ENCODE data around the gene KSR1. TPM values are rescaled to one million over a fixed set of nuclear protein-coding genes. Genes with fewer than 3 reads are reported as not detected.
A peak's percentile ranks its signal among the peaks of the same experiment; 100 is the strongest.

KSR1 gene
- total and polyA plus RNA-seq, 4 donors, result 23.0 to 71.1 (median 47.0) TPM

- Histone ChIP-seq H3K4me1 (ENCODE audit: control insufficient read depth, insufficient read depth, low read length) (peaks cover 4% of the 10 kb centered on the region), H3K9me3 (ENCODE audit: control insufficient read depth, insufficient read depth, low read length) (no peaks in the 10 kb centered on the region), H3K27ac (ENCODE audit: low read depth, low read length) (no peak overlapping the region), H3K36me3 (ENCODE audit: control insufficient read depth, insufficient read depth, low read length) (peaks cover 55% of the 10 kb centered on the region), H3K27me3 (ENCODE audit: control insufficient read depth, insufficient read depth, low read length) (no peaks in the 10 kb centered on the region), H3K4me3 (ENCODE audit: low read depth, low read length) (no peak overlapping the region)
- no peak for DNase-seq (ENCODE audit: low read depth in 4 of 6, low spot score in 6 of 6)
- 93% methylated on average over 5 of the region's 8 CpGs for WGBS (ENCODE audit: insufficient coverage)
Observed at GRCh38 chr17:27586203-27586721, 130.0 kb downstream of the KSR1 start.

- H3K27ac ChIP-seq (ENCODE audit: low read depth, low read length), result no peak overlapping the region
- H3K4me1 ChIP-seq (ENCODE audit: control insufficient read depth, insufficient read depth, low read length), result peaks cover 4% of the 10 kb centered on the region
- no peak overlapping the region for H3K4me3 ChIP-seq (ENCODE audit: low read depth, low read length)
- 99% methylated on average over 15 of the region's 15 CpGs for WGBS (ENCODE audit: insufficient coverage)
- no peaks in the 10 kb centered on the region for H3K9me3 ChIP-seq (ENCODE audit: control insufficient read depth, insufficient read depth, low read length)
- H3K27me3 ChIP-seq (ENCODE audit: control insufficient read depth, insufficient read depth, low read length), result no peaks in the 10 kb centered on the region
- peaks cover 64% of the 10 kb centered on the region for H3K36me3 ChIP-seq (ENCODE audit: control insufficient read depth, insufficient read depth, low read length)
- DNase-seq (ENCODE audit: low read depth in 4 of 6, low spot score in 6 of 6), result no peak
Observed at GRCh38 chr17:27588354-27588753, 132.1 kb downstream of the KSR1 start.

- 93% methylated on average over 2 of the region's 3 CpGs for WGBS (ENCODE audit: insufficient coverage)
- H3K27ac ChIP-seq (ENCODE audit: low read depth, low read length), result no peak overlapping the region
- DNase-seq (ENCODE audit: low read depth in 4 of 6, low spot score in 6 of 6), result no peak
- no peaks in the 10 kb centered on the region for H3K9me3 ChIP-seq (ENCODE audit: control insufficient read depth, insufficient read depth, low read length)
- H3K4me3 ChIP-seq (ENCODE audit: low read depth, low read length), result no peak overlapping the region
- peaks cover 5% of the 10 kb centered on the region for H3K4me1 ChIP-seq (ENCODE audit: control insufficient read depth, insufficient read depth, low read length)
- peaks cover 70% of the 10 kb centered on the region for H3K36me3 ChIP-seq (ENCODE audit: control insufficient read depth, insufficient read depth, low read length)
- H3K27me3 ChIP-seq (ENCODE audit: control insufficient read depth, insufficient read depth, low read length), result no peaks in the 10 kb centered on the region
Observed at GRCh38 chr17:27590864-27591263, 134.6 kb downstream of the KSR1 start.

- WGBS (ENCODE audit: insufficient coverage), result no CpG with 5 or more reads among the region's 3 CpGs
- Histone ChIP-seq H3K4me3 (ENCODE audit: low read depth, low read length) (no peak overlapping the region), H3K36me3 (ENCODE audit: control insufficient read depth, insufficient read depth, low read length) (peaks cover 67% of the 10 kb centered on the region)
Observed at GRCh38 chr17:27591986-27592385, 135.7 kb downstream of the KSR1 start.

GRCh38 chr17:27593232-27593856 is 137.1 kb downstream of the KSR1 start:
- Histone ChIP-seq H3K4me1 (ENCODE audit: control insufficient read depth, insufficient read depth, low read length) (peaks cover 11% of the 10 kb centered on the region), H3K27me3 (ENCODE audit: control insufficient read depth, insufficient read depth, low read length) (no peaks in the 10 kb centered on the region), H3K27ac (ENCODE audit: low read depth, low read length) (no peak overlapping the region), H3K9me3 (ENCODE audit: control insufficient read depth, insufficient read depth, low read length) (no peaks in the 10 kb centered on the region), H3K4me3 (ENCODE audit: low read depth, low read length) (no peak overlapping the region), H3K36me3 (ENCODE audit: control insufficient read depth, insufficient read depth, low read length) (peaks cover 68% of the 10 kb centered on the region)
- 98% methylated on average over 8 of the region's 9 CpGs for WGBS (ENCODE audit: insufficient coverage)
- no peak for DNase-seq (ENCODE audit: low read depth in 4 of 6, low spot score in 6 of 6)

More at GRCh38 chr17:27591986-27592385, 135.7 kb downstream of the KSR1 start:
- no peaks in the 10 kb centered on the region for H3K27me3 ChIP-seq (ENCODE audit: control insufficient read depth, insufficient read depth, low read length)
- H3K9me3 ChIP-seq (ENCODE audit: control insufficient read depth, insufficient read depth, low read length), result no peaks in the 10 kb centered on the region
- H3K4me1 ChIP-seq (ENCODE audit: control insufficient read depth, insufficient read depth, low read length), result peaks cover 8% of the 10 kb centered on the region
- no peak overlapping the region for H3K27ac ChIP-seq (ENCODE audit: low read depth, low read length)
- no peak for DNase-seq (ENCODE audit: low read depth in 4 of 6, low spot score in 6 of 6)

GRCh38 chr17:27593857-27594255 is 137.6 kb downstream of the KSR1 start:
- H3K9me3 ChIP-seq (ENCODE audit: control insufficient read depth, insufficient read depth, low read length), result no peaks in the 10 kb centered on the region
- no peak overlapping the region for H3K4me3 ChIP-seq (ENCODE audit: low read depth, low read length)
- no peak for DNase-seq (ENCODE audit: low read depth in 4 of 6, low spot score in 6 of 6)
- H3K27me3 ChIP-seq (ENCODE audit: control insufficient read depth, insufficient read depth, low read length), result no peaks in the 10 kb centered on the region
- H3K27ac ChIP-seq (ENCODE audit: low read depth, low read length), result no peak overlapping the region
- H3K4me1 ChIP-seq (ENCODE audit: control insufficient read depth, insufficient read depth, low read length), result peaks cover 11% of the 10 kb centered on the region
- WGBS (ENCODE audit: insufficient coverage), result 90% methylated on average over 3 of the region's 3 CpGs
- H3K36me3 ChIP-seq (ENCODE audit: control insufficient read depth, insufficient read depth, low read length), result peaks cover 68% of the 10 kb centered on the region

GRCh38 chr17:27595208-27595607 is 139.0 kb downstream of the KSR1 start:
- no CpG with 5 or more reads among the region's 2 CpGs for WGBS (ENCODE audit: insufficient coverage)
- Histone ChIP-seq H3K4me1 (ENCODE audit: control insufficient read depth, insufficient read depth, low read length) (peaks cover 11% of the 10 kb centered on the region), H3K27ac (ENCODE audit: low read depth, low read length) (no peak overlapping the region), H3K27me3 (ENCODE audit: control insufficient read depth, insufficient read depth, low read length) (no peaks in the 10 kb centered on the region), H3K9me3 (ENCODE audit: control insufficient read depth, insufficient read depth, low read length) (no peaks in the 10 kb centered on the region), H3K4me3 (ENCODE audit: low read depth, low read length) (no peak overlapping the region), H3K36me3 (ENCODE audit: control insufficient read depth, insufficient read depth, low read length) (peaks cover 66% of the 10 kb centered on the region)
- no peak for DNase-seq (ENCODE audit: low read depth in 4 of 6, low spot score in 6 of 6)

GRCh38 chr17:27596096-27596495 is 139.8 kb downstream of the KSR1 start:
- Histone ChIP-seq H3K4me1 (ENCODE audit: control insufficient read depth, insufficient read depth, low read length) (peaks cover 11% of the 10 kb centered on the region), H3K27ac (ENCODE audit: low read depth, low read length) (no peak overlapping the region), H3K9me3 (ENCODE audit: control insufficient read depth, insufficient read depth, low read length) (no peaks in the 10 kb centered on the region), H3K4me3 (ENCODE audit: low read depth, low read length) (no peak overlapping the region), H3K27me3 (ENCODE audit: control insufficient read depth, insufficient read depth, low read length) (no peaks in the 10 kb centered on the region), H3K36me3 (ENCODE audit: control insufficient read depth, insufficient read depth, low read length) (peaks cover 63% of the 10 kb centered on the region)
- peak in 2 of 6 donors; percentile 49 to 56 for DNase-seq (ENCODE audit: low read depth in 4 of 6, low spot score in 6 of 6)
- 51% methylated on average over 2 of the region's 4 CpGs for WGBS (ENCODE audit: insufficient coverage)

GRCh38 chr17:27596566-27597187 is 140.4 kb downstream of the KSR1 start:
- Histone ChIP-seq H3K36me3 (ENCODE audit: control insufficient read depth, insufficient read depth, low read length) (peaks cover 62% of the 10 kb centered on the region), H3K9me3 (ENCODE audit: control insufficient read depth, insufficient read depth, low read length) (no peaks in the 10 kb centered on the region), H3K27me3 (ENCODE audit: control insufficient read depth, insufficient read depth, low read length) (no peaks in the 10 kb centered on the region), H3K4me3 (ENCODE audit: low read depth, low read length) (no peak overlapping the region), H3K27ac (ENCODE audit: low read depth, low read length) (no peak overlapping the region), H3K4me1 (ENCODE audit: control insufficient read depth, insufficient read depth, low read length) (peaks cover 15% of the 10 kb centered on the region)
- peak in 2 of 6 donors; percentile 48 to 55 for DNase-seq (ENCODE audit: low read depth in 4 of 6, low spot score in 6 of 6)
- 46% methylated on average over 9 of the region's 9 CpGs for WGBS (ENCODE audit: insufficient coverage)

- H3K4me1 ChIP-seq (ENCODE audit: control insufficient read depth, insufficient read depth, low read length), result peaks cover 15% of the 10 kb centered on the region
- peaks cover 63% of the 10 kb centered on the region for H3K36me3 ChIP-seq (ENCODE audit: control insufficient read depth, insufficient read depth, low read length)
- H3K4me3 ChIP-seq (ENCODE audit: low read depth, low read length), result no peak overlapping the region
- no peaks in the 10 kb centered on the region for H3K9me3 ChIP-seq (ENCODE audit: control insufficient read depth, insufficient read depth, low read length)
- no peak for DNase-seq (ENCODE audit: low read depth in 4 of 6, low spot score in 6 of 6)
- no peak overlapping the region for H3K27ac ChIP-seq (ENCODE audit: low read depth, low read length)
- no peaks in the 10 kb centered on the region for H3K27me3 ChIP-seq (ENCODE audit: control insufficient read depth, insufficient read depth, low read length)
- WGBS (ENCODE audit: insufficient coverage), result 81% methylated on average over 9 of the region's 10 CpGs
Observed at GRCh38 chr17:27597188-27597580, 140.9 kb downstream of the KSR1 start.
